NOMO-1 treated with DMSO at 0.1 percent for 48 hours (cell line): Measurements from ENCODE around the gene SMG6.
"Not testable (repeated sequence)": the region's sequence is repeated elsewhere in the genome, so short reads cannot be mapped to it uniquely, and the experiment has no call there.

ENCODE experiments used
- DNase-seq: peaks from one replicate; lab custom pipeline; 2025; ENCODE audit not compliant: unreplicated experiment; lab: John Stamatoyannopoulos, UW

Gene SMG6

GRCh38 chr17:2264067-2264860, 39.3 kb downstream of the SMG6 start:
- DNase-seq, result no peak

GRCh38 chr17:2263183-2264066, 40.2 kb downstream of the SMG6 start:
- no peak for DNase-seq

- no peak for DNase-seq
These were observed 41.4 kb downstream of the SMG6 start for GRCh38 chr17:2262135-2262587.

- no peak for DNase-seq
These were observed 43.6 kb downstream of the SMG6 start for GRCh38 chr17:2259769-2260536.

- not testable (repeated sequence) for DNase-seq
These were observed 44.8 kb downstream of the SMG6 start for GRCh38 chr17:2258830-2259229.

- no peak for DNase-seq
These were observed 49.7 kb downstream of the SMG6 start for GRCh38 chr17:2253768-2254406.

GRCh38 chr17:2253362-2253761, 50.2 kb downstream of the SMG6 start:
- DNase-seq, result no peak

- no peak for DNase-seq
These were observed 52.5 kb downstream of the SMG6 start for GRCh38 chr17:2251098-2251497.

GRCh38 chr17:2250140-2251095, 53.2 kb downstream of the SMG6 start:
- DNase-seq, result no peak

- DNase-seq, result no peak
These were observed 56.6 kb downstream of the SMG6 start for GRCh38 chr17:2247005-2247404.

- DNase-seq, result peak; percentile 61
These were observed 58.8 kb downstream of the SMG6 start for GRCh38 chr17:2244545-2245525.

- no peak for DNase-seq
These were observed 59.6 kb downstream of the SMG6 start for GRCh38 chr17:2243953-2244352.

- DNase-seq, result no peak
These were observed 61.8 kb downstream of the SMG6 start for GRCh38 chr17:2241823-2242222.

GRCh38 chr17:2240541-2240940, 63.0 kb downstream of the SMG6 start:
- no peak for DNase-seq

GRCh38 chr17:2239882-2240430, 63.6 kb downstream of the SMG6 start:
- DNase-seq, result no peak

- no peak for DNase-seq
These were observed 64.4 kb downstream of the SMG6 start for GRCh38 chr17:2239170-2239551.

- DNase-seq, result no peak
These were observed 65.0 kb downstream of the SMG6 start for GRCh38 chr17:2238432-2239169.

- no peak for DNase-seq
These were observed 65.6 kb downstream of the SMG6 start for GRCh38 chr17:2237950-2238349.
